Measurements from ENCODE around the gene ZSCAN10. TPM values are rescaled to one million over a fixed set of nuclear protein-coding genes. Genes with fewer than 3 reads are reported as not detected.
"Not testable (repeated sequence)": the region's sequence is repeated elsewhere in the genome, so short reads cannot be mapped to it uniquely, and the experiment has no call there.

The ZSCAN10 gene
- total RNA-seq, 1 donor from 2014 or later, result not detected

DNA sequence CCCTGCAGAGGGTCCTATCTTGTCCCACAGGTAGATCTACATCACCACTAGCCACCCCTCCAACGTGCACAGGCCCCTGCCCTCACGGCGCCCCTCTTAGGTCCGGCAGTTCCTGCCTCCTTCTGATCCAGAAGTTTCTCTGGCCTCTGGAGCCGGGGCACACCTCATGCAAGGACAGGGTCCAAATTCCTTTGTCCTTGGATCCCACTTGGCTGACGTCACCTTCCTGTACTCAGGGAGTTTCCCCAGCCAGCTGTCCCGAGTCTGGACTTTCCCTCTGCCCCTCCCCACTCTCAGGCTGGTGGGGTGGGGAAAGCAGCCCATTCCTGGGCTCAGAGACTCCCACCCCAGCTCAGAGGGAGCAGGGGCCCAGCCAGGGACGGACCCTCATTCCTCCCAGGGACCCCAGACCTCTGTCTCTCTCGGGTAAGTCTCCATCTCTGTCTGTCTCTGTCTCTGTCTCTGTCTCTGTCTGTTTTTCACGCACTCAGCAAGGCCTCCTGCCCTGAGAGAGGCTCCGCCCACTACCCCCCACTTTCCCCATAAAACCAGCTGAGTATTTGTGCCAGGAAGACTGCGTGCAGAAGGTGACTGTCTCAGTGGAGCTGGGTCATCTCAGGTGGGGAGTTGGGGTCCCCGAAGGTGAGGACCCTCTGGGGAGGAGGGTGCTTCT is 33.9 kb downstream of the ZSCAN10 start, which contains the start of gene IL32:
Gene IL32, plus strand, starts transcription at position 572 of the 673 bp plus-strand sequence. CDS start 172 bp downstream, outside the sequence.
- DNase-seq (ENCODE audit: low read depth in 2 of 2), result peak; percentile 75 to 92

DNA sequence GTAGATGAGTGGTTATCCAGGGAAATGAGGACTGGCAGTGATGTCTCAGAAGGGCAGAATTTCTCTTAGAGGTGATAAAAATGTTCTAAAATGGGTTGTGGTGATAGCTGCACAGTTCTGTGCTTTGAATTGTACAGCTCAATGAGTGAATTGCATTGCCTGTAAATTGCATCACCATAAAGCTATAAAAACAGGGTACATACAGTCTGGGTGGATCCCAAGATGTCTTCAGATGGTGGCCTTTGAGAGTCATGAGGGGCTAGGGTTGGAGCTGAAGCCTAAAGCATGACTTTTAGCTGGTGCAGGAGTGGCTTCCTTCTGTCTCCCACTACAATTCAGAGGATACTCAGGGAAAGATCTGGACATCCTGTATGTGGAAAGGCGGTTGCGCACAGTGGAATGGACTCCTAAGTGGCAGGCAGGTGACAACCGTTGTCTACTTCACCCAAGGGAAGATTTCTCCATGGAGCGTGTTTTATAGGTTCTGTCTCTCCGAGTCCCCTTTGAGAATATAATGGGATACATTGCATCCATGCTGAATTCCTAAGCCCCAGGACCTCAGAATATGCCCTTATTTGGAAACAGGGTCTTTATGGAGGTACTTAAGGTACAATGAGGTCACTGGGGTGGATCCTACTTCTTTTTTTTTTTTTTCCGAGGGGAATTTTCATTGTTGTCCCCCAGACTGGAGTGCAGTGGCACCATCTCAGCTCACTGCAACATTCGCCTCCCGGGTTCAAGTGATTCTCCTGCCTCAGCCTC is 35.3 kb downstream of the ZSCAN10 start:
- DNase-seq (ENCODE audit: low read depth in 2 of 2), result no peak

DNA sequence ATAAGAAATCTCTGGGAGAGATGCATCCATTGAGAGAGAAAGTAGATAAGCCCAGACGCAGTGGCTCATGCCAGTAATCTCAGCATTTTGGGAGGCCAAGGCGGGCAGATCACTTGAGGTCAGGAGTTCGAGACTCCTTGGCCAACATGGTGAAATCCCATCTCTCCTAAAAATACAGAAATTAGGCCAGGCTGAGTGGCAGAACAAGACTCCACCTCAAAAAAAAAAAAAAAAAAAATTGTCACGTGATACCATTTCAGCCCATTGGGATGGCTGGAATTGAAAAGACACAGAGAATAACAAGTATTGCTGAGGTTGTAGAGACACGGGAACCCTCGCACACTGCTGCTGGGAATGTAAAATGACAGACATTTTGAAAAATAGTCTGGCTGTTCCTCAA is 36.5 kb downstream of the ZSCAN10 start:
- DNase-seq (ENCODE audit: low read depth in 2 of 2), result no peak

DNA sequence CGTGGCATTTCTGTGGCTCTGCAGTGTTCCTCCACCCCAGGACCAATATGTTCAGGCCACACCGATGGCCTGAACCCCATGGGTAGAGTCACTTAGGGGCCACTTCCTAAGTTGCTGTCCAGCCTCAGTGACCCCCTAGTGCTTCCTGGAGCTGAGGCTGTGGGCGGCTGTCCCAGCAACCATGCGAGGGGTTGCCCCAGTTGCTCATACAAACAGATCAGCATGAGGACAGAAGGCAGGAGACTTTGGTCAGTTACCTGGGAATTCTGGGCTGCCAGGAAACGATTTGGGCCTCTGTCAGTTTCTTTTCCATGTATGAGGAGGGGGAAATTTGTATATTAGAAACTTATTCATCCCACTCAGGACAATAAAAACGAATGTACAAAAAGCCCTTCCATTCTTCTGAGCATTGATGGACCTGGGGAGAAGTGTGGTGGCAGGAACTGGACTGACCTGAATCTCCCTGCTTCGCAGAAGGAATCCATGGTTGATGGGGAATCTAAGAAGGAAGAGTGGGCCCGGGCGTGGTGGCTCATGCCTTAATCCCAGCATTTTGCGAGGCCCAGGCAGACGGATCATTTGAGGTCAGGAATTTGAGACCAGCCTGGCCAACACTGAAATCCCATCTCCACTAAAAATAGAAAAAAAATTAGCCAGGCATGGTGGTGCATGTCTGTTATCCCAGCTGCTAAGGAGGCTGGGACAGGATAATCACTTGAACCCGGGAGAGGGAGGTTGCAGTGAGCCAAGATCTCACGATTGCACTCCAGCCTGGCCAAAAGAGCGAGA is 38.6 kb downstream of the ZSCAN10 start:
- no peak for DNase-seq (ENCODE audit: low read depth in 2 of 2)

DNA sequence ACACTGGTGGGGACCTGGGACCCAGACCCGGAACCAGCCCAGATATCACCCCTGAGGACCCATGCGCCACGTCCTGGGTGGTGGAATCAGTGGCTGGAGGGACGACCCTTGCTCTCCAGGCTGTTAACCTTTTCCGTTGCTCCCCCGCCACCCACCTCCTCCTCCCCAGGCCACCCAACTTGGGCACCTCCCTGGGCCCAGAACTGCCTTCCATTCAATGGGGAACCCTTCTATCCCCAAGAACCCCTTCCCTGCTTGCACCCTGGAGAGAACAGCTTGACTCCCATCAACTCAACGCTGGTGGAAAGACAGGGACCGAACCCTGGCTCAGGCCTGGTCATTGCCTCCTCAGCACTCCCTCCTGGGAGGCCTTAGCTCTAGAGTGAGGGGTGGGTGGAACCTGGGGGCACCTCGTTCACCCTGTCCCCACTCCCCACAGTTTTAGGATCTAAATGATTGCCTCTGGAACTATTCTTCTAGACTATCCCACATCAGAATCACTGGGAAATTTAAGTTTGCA is 39.3 kb downstream of the ZSCAN10 start:
- no peak for DNase-seq (ENCODE audit: low read depth in 2 of 2)

DNA sequence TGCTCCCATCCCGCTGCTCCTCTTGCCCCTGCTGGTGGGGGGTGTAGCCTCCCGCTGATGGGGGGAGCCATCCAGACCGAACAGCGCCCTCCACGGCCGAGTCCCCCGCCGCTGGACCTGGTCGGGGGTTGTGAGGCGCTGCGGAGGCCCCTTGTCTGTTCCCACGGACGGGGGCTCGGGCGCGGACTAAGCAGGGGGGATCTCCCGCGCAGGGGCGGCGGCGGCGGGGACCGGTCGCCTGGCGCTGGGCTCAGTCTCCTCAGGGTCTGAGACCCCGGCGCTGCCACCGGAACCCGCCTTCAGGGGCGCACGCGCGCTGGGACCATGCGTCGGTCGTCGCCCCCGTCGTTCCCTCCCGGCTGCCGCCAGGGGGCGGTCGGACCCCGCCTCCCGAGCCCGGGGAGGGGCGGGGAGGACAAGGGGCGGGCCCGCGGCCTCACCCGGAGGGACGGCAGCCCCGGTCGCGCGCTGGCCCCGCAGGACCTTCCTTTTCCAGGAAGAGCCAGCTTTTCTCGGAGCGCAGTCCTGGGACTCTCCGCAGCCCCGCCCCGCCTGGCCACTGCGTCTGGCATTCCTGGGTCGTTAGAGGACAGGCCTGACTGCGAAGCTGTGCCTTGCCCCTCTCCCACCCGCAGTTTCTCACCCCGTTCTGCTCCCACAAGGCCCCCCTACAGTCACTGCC is 39.9 kb downstream of the ZSCAN10 start:
- DNase-seq (ENCODE audit: low read depth in 2 of 2), result peak; percentile 53 to 84

DNA sequence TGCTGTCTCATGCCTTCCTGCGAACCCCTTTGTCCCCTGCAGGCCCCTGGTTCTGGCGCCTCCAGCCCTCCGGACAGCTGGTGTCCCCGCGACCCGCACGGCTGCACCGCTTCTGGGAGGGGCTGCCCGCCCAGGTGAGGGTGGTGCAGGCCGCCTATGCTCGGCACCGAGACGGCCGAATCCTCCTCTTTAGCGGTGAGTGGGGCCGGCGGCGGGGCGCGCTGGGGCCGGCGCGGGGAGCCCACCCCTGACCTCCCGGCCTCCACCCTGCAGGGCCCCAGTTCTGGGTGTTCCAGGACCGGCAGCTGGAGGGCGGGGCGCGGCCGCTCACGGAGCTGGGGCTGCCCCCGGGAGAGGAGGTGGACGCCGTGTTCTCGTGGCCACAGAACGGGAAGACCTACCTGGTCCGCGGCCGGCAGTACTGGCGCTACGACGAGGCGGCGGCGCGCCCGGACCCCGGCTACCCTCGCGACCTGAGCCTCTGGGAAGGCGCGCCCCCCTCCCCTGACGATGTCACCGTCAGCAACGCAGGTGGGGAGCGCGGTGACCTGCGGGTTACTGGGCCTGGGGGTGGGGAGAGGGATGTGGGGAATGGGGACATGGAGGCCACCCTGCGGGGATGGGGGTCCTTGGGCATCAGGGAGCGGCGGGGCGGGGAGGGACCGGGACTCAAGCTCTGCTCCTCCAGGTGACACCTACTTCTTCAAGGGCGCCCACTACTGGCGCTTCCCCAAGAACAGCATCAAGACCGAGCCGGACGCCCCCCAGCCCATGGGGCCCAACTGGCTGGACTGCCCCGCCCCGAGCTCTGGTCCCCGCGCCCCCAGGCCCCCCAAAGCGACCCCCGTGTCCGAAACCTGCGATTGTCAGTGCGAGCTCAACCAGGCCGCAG is 40.7 kb downstream of the ZSCAN10 start:
- DNase-seq (ENCODE audit: low read depth in 2 of 2), result peak in 1 of 2 donors; percentile 45

DNA sequence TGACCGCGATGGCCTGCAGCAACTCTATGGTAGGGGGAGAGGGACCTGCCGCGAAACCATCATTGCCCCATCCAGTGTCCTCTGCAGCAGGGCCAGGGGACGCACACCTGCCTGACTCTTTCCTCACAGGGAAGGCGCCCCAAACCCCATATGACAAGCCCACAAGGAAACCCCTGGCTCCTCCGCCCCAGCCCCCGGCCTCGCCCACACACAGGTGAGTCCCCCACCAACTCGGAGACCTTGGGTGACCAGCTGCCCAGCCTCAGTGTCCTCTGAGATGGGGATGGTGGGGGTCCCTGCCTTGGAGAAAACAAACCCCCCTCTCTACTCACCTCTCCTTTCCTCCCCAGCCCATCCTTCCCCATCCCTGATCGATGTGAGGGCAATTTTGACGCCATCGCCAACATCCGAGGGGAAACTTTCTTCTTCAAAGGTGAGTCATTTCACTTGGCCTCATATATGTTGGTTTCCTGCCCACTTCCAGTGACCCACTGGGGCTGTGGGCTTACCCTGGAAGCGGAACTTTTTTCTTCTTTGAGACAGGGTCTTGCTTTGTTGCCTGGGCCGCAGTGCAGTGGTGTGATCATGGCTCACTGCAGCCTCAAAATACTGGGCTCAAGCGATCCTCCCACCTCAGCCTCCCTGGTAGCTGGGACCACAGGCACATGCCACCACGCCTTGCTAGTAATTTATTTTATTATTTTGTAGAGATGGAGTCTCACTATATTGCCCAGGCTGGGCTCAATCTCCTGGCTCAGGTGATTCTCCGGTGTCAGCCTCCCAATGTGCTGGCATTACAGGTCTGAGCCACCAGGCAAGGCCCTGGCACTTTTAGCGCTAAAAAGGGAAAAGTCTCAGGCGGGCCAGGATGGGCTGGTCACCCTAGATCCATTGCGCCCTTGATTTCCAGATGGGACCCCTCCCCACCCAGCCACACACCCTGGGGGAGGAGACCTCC is 41.6 kb downstream of the ZSCAN10 start:
- no peak for DNase-seq (ENCODE audit: low read depth in 2 of 2)

DNA sequence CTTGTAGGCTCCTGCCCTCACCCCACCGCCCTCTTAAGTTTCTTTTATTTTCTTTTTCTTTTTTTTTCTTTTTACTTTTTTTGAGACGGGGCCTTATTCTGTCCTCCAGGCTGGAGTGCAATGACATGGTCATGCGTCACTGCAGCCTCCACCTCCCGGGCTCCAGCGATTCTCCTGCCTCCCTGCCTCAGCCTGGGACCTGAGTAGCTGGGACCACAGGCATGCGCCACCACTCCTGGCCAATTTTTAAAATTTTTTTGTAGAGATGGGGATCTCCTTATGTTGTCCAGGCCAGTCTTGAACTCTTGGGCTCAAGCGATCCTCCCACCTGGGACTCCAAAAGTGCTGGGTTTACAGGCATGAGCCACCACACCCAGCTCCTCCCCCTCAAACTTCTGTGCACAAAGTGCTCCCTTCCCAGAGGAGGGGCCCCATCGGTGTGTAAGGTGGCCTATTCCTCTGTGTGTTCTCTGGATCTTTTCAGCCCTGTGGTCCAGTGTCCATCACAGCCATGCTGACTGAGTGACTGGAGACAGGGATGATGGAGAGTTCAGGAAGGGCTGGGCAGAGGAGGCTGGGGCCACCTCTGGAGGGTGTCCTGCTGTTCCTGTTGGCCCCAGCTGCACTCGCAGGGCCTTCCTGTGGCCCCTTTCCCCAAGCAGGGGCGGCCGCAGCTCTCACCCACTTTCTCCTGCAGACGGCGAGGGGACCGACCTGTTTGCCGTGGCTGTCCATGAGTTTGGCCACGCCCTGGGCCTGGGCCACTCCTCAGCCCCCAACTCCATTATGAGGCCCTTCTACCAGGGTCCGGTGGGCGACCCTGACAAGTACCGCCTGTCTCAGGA is 42.5 kb downstream of the ZSCAN10 start:
- no peak for DNase-seq (ENCODE audit: low read depth in 2 of 2)

DNA sequence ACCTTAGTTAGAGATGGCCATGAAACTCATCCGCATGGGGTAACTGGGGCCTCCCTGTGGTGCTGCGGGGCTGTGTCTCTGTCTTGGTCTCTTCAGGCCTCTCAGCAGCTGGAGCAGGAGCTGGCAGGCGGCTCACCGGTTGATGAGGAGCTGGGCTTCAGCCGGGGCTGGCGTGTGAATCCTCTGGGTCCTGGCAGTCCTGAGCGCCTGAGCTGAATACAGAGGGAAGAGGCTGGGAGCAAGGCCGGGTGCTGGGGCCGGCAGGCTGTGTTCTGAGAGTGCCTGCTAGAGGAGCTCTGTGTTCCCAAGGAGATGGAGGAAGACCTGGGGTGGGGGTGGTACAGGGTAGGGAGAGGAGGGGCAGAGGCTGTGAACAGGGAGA is 43.4 kb downstream of the ZSCAN10 start:
- not testable (repeated sequence) for DNase-seq (ENCODE audit: low read depth in 2 of 2)

DNA sequence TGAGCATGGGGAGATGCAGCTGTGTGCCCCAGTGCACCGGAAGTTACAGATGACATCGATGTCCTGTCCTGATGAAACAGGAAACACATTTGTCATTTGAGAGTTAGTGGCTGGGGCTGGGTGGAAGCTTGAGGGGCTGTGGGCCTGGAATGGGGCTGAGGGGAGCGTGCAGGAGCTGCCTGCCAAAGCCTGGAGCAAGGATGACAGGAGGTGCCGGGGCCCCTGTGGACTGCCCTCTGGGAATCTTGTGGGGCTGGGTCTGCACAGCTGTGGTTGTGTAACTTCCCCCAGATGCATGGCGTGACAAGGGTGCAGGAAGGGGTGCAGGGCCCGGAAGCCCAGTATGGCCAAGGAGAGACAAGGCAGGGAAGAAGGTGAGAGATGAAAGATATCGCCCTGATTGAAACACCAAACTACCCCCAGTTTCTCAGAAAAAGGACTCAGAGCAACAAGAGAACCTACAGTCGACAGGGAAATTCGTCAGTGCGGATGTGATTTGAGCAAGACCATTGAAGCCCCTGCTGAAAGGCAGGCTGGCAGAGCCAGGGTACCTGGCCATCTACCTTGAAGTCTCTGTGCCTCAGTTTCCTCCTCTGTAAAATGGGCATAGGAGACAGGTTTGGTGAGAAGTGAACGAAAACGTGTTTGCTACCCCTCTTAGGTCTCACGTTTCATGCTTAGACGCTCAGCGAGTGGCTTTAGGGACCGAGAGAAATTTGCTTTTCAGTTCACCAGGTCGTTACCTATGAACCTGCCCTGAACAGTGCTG is 43.9 kb downstream of the ZSCAN10 start:
- no peak for DNase-seq (ENCODE audit: low read depth in 2 of 2)

DNA sequence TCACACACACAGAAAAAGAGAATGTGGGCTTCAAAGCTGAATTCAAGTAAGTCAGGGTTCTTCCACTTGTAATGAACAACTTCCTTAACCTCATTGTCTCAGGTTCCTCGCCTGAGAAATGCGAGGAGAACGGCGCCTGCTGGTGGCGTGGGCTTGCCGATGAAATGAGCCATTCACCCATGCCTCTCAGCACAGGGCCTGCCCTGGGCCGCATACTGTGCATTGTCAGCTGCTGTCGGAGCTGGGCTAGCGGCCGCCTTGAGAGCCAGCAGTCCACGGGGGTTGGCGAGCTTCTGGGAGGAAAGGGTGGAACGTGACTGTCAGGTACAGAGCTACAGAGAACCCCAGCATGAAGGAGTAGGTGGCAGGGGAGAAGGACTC is 45.8 kb downstream of the ZSCAN10 start:
- not testable (repeated sequence) for DNase-seq (ENCODE audit: low read depth in 2 of 2)

DNA sequence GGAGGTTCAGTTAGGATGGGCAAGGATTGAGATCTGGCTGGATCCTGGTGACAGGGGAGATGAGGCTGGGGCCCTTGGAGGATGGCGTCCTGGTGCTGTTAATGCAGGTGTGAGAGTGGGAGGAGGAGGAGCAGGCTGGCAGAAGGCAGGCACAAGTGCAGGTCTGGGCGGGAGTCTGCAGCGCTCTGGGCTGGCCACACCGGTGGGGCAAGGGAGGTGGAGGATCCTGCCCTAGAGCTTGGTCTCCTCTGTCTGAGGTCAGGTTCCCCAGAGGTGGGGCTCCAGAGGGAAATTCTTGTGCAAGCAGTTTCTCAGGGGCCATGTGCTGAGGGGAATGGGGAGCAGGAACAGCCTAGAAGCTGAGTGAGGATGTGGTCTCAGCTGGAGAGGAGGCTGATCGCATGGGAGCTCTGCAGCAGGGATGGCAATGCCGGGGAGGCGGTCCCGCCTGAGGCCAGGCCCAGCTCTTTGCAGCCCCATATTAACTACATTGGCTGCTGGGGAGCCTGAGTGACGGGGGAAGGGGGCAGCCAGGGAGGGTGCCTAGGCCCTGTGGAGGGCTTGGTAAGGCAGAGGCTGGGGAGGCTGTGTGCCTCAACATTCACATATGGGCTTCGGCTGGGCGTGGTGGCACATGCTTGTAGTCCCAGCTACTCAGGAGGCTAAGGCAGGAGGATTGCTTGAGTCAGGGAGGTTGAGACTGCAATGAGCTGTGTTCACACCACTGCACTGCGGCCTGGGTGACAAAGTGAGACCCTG is 46.3 kb downstream of the ZSCAN10 start:
- not testable (repeated sequence) for DNase-seq (ENCODE audit: low read depth in 2 of 2)

DNA sequence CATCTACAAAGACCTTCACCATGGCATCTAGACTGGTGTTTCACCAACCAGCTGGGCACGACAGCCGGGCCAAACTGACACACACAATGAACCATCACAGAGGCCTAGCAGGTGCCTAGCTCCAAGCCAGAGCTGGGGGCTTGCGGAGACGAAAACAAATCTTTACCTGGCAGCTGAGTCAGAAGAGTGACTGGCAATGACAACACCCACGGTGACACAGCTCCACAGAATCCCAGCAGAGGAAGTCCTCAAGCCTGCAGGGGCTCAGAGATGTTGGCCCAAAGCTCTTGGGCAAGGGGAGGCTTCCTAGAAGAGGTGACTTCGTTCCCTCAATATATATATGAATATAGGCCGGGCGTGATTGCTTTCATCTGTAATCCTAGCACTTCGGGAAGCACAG is 47.6 kb downstream of the ZSCAN10 start:
- DNase-seq (ENCODE audit: low read depth in 2 of 2), result no peak

DNA sequence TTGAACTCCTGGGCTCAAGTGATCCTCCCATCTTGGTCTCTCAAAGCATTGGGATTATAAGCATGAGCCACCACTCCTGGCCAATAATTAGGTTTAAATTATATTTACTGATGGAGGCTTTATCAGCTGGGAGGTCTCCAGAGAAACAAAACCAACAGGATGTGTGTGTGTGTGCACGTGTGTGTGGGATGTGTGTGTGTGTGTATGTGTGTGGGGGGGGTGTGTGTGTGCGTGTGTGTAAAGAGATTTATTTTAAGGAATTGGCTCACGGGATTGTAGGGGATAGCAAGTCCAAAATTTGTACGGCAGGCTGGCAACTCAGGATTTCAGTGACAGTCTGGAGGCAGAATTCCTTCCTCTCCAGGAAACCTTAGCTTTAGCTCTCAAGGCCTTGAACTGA is 48.1 kb downstream of the ZSCAN10 start:
- no peak for DNase-seq (ENCODE audit: low read depth in 2 of 2)

DNA sequence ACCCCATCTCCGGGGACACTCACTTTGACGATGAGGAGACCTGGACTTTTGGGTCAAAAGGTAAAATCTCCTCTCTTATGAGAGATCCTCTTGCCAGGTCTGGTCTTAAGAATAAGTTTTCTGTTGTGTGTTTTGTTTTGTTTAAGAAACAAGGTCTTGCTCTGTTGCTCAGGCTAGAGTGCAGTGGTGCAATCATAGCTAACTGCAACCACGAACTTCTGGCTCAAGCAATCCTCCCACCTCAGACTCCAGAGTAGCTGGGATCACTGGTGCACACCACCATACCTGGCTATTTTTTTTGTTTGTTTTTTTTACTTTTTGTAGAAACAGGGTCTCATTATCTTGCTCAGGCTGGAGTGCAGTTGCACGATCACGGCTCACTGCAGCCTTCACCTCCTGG is 48.6 kb downstream of the ZSCAN10 start:
- DNase-seq (ENCODE audit: low read depth in 2 of 2), result no peak
